PFSK-1 (cell line): ENCODE data around the gene LRRC4C.

Source experiments
- POLR2AphosphoS5 ChIP-seq: IDR thresholded peaks from 2 replicates; pipeline ENCODE4 v1.6.1; 2012; ENCODE audit warnings: low read depth, mild to moderate bottlenecking, control low read depth, low read length, moderate library complexity
- REST ChIP-seq, 2 experiments: IDR thresholded peaks; 2 replicates each; pipeline versions ENCODE4 v1.6.1 to v1.8.0; 2011 to 2012; ENCODE audit warnings: low read depth in 2 of 2, low read length in 2 of 2, control low read depth in 1 of 2, inconsistent platforms in 1 of 2, mild to moderate bottlenecking in 1 of 2, moderate library complexity in 1 of 2; ENCODE audit not compliant: insufficient read depth in 1 of 2
- SIN3A ChIP-seq: IDR thresholded peaks from 2 replicates; pipeline ENCODE4 v1.6.1; 2012; ENCODE audit warnings: mild to moderate bottlenecking, low read length, moderate library complexity, borderline replicate concordance; ENCODE audit not compliant: insufficient read depth
- TAF1 ChIP-seq: IDR thresholded peaks from 2 replicates; pipeline ENCODE4 v1.6.1; 2012; ENCODE audit warnings: low read length, control low read depth, borderline replicate concordance; ENCODE audit not compliant: insufficient read depth

GRCh38 chr11:40974186-40974795 is 485.2 kb downstream of the LRRC4C start:
- TF ChIP-seq POLR2AphosphoS5 (no peak), TAF1 (no peak), REST (IDR thresholded peaks at IDR 0.05; ENCODE audit: insufficient read depth in 1 of 2, low read depth in 2 of 2, low read length in 2 of 2) (no peak), SIN3A (no peak)
